ENCODE measurements around the gene RAB24.
"Not testable (repeated sequence)": the region's sequence is repeated elsewhere in the genome, so short reads cannot be mapped to it uniquely, and the experiment has no call there.

The RAB24 gene

GRCh38 chr5:177310757-177311391, 7.4 kb upstream of the RAB24 start:
- no peak for FAIRE-seq

GRCh38 chr5:177310332-177310731, 6.8 kb upstream of the RAB24 start:
- no peak for FAIRE-seq

- FAIRE-seq, result peak; percentile 39
Observed at GRCh38 chr5:177309351-177310191, 6.1 kb upstream of the RAB24 start.

DNA sequence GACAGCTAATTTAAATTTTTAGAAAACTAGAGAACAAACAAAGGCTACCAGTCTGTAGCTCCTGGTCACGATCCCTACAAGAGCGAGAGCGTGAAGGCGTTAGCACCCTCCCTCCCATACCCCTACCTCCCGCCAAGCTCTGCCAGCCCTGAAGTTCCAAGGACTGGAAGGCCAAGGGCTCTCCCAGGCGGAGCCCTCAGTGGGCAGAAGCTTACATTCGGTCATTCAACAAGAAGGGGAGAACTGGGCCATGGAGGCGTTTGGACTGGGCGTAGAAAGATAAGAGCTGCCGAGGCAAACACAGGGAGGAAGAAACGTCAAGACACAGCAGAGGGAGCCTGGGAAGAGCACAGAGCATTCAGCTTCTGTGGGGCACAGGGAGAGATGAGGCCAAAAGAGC, 5.2 kb upstream of the RAB24 start:
- FAIRE-seq, result no peak

DNA sequence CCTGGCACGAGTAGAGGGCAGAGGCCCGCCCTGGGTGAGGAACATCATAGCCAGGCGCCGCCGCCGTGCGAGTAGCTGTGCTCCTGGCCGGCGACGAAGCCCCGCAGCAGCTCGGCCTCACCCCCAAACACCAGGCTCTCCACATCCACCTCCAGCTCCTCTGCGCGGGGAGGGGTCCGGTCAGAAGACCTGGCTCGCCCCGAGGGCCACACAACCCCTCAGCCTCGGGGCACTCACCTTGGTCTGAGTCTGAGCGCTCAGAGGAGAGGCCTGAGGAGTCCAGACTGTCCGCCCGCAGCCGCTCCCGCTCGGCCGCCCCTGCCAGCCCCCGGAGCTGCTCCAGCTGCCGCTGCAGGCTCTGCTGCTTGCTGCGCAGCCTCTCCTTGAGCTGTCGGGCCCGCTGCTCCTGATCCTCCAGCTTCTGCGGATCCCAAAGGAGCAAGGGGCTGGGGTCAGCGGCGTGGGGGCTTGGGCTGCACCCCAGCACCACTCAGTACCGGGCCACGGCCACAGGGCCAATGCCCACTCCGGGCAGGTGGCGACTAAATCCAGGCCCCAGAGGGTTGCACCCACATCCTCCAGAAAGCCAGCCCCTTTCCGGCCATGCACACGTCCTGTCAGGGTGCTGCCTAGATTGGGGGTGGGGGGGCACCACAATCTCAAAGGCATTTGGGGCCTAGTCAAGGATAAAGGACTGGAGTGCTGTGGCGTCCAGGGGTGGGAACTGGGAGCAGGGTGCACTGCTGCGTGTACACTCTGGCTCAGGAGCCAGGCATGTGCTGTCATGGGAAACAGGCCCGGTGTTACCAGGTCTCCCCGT, 4.2 kb upstream of the RAB24 start:
- FAIRE-seq, result no peak

GRCh38 chr5:177306674-177307543, 3.4 kb upstream of the RAB24 start:
- no peak for FAIRE-seq

DNA sequence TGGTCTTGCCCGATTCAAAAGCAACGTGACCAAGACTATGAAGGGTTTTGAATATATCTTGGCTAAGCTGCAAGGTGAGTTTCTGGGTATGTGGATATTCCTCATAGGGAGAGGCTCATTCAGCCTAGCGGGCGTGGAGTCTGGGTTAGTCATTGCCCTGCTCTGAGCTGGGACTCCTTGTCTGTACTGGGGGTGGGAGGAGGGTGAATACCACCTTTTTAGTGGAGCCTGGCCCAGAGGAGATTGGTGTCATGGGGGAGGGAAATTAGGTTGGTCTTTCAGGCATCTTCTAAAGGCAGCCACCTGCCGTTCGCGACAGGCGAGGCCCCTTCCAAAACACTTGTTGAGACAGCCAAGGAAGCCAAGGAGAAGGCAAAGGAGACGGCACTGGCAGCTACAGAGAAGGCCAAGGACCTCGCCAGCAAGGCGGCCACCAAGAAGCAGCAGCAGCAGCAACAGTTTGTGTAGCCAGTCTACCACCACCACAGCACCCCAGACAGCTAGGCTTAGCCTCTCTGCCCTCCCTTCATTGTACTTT, 2.7 kb upstream of the RAB24 start:
- not testable (repeated sequence) for FAIRE-seq

- no peak for FAIRE-seq
Observed at GRCh38 chr5:177304392-177305119, 1.0 kb upstream of the RAB24 start.

- FAIRE-seq, result no peak
Observed at GRCh38 chr5:177303925-177304391, 439 bp upstream of the RAB24 start.

- no peak for FAIRE-seq
Observed at GRCh38 chr5:177302354-177303110, 987 bp downstream of the RAB24 start.

DNA sequence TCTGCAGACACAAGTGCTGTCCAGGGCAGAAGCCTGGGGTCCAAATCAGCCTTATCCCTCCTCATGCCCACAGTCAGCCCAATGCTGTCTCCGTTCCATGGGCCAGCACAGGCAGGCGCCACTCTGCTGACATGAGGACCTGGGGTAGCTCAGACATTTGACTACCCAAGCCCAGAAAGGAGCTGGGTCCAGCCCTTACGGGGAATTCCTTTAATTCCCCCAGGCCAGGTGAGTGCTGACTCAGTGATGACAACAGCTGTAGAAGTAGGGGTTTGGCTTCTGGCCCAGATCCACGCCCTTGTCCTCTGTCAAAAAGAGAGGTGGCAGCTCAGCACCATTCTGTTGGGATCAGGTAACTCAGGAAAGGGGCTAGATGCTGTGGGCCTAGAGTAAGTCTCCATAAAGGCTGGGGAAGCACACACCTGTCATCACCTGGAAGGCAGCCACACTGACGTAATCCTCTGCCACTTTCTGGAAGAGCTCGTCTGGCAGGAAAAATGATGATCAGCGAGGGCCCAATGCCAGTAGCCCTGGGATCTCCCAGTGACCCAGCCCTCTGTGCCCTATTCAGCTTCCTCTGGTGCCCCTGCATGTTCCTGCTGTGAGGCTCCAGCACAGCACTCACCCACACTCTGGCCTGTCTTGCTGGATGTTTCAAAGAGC, 1.9 kb downstream of the RAB24 start:
- FAIRE-seq, result no peak

- no peak for FAIRE-seq
Observed at GRCh38 chr5:177300951-177301350, 2.6 kb downstream of the RAB24 start.

DNA sequence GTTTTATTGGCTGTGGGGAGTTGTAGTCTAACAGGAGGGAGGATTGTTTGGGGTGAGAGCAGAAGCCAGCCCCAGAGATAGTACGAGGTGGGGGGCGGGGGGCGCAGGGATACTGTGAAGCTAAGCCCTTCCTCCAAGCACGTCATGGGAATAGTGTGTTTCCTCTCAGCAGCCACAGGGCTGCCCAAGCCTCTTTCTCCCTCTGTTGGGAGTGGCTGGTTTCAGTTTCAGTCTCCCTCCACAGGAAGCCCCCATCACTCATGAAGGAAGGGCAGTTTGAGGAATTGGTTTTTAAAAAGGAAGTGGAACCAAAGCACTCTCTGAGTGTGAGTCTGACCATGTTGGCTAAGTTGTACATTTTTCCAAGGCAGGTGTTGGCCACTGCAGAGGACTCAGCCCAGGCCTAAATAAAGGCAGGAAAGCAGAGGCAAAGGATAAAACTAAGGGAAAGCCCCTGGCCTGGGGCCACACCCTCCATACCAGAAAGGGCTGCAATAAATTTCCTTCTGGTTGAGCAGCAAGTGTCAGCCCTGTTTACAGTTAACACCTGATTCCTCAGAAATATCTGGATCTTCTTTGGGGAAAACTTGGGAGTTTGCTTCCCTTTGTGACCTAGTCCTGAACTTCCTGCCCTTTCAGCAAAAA, 3.2 kb downstream of the RAB24 start:
- no peak for FAIRE-seq

DNA sequence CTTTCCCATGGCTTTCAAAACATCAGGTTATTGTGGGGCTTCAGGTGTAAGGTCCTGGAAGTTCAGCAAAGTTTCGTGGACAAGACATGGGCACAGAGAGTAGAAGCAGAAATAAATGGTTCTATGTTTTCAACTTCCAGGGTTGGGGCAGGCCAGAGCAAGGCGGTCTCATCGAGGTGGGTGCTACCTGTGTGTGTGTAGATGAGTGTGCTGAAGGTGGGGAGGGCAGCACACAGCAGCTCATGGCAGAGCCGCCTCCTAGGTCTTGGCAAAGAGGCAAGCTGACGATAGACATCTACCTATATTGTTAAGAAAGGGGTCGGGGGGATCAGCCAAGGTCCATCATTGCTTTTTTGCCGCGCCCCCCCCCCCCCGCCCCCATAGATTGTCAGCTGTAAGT, 3.8 kb downstream of the RAB24 start:
- no peak for FAIRE-seq

GRCh38 chr5:177297922-177298321, 5.6 kb downstream of the RAB24 start:
- no peak for FAIRE-seq

DNA sequence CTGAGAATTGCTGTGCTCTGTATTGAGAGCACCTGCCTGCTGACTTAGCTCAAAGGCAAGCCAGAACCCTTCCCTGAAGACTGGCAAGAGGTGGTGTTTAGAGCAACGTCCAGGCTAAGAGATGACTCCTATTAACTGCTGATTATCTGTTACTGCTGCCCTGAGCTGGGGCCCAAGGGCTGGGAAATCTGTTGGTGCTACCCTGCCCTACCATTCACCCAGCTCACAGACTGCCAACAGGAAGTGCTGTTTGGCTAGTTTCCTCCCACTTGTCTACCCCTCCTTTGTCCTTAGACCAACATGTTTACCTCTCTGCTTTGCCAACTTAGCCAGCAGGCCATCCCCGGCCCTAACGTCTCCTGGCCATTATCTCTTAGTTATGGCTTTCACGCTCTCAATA, 6.9 kb downstream of the RAB24 start:
- no peak for FAIRE-seq

DNA sequence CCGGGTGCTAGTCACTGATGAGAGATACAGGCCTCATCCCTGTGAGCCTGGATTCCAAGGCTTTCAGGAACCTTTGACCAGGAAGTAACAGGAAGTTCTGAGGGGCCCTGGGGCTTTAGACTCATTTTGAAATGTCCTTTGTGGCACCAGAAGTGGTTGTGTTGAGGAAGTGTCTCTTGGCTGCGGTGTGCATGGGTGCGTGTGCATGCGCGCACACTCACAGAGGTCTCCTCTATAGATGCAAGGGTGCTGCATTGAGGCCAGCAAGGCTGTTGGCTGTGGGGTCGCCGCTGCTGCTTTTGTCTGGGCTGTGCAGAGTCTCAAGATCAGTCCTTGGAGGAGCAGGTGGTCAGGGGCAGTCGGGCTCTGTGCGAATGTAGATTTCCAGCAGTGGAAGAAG, 7.6 kb downstream of the RAB24 start:
- FAIRE-seq, result no peak

DNA sequence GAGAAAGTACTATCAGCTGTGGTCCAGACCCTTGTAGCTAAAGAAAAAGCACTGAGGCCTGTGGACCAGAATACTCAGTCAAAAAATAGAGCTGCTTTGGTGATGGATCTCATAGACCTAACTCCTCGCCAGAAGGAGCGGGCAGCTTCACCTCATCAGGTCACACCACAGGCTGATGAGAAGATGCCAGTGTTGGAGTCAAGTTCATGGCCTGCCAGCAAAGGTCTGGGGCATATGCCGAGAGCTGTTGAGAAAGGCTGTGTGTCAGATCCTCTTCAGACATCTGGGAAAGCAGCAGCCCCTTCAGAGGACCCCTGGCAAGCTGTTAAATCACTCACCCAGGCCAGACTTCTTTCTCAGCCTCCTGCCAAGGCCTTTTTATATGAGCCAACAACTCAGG, 8.9 kb downstream of the RAB24 start:
- no peak for FAIRE-seq

DNA sequence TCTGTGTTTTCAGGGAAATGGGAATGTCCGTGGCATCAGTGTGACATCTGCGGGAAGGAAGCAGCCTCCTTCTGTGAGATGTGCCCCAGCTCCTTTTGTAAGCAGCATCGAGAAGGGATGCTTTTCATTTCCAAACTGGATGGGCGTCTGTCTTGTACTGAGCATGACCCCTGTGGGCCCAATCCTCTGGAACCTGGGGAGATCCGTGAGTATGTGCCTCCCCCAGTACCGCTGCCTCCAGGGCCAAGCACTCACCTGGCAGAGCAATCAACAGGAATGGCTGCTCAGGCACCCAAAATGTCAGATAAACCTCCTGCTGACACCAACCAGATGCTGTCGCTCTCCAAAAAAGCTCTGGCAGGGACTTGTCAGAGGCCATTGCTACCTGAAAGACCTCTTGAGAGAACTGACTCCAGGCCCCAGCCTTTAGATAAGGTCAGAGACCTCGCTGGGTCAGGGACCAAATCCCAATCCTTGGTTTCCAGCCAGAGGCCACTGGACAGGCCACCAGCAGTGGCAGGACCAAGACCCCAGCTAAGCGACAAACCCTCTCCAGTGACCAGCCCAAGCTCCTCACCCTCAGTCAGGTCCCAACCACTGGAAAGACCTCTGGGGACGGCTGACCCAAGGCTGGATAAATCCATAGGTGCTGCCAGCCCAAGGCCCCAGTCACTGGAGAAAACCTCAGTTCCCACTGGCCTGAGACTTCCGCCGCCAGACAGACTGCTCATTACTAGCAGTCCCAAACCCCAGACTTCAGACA, 9.5 kb downstream of the RAB24 start:
- no peak for FAIRE-seq

All from G401.6 (cell line).